GM12878 (cell line): ENCODE measurements around the gene TEPSIN. TPM values are rescaled to one million over a fixed set of nuclear protein-coding genes. Genes with fewer than 3 reads are reported as not detected.

Source experiments
- BHLHE40 ChIP-seq, 2 experiments: fragments of 450-650 bp in 1 of 2; IDR thresholded peaks; 2 replicates each; pipeline ENCODE4 v1.6.1; 2011 to 2017; ENCODE audit warnings: low read depth in 2 of 2, borderline replicate concordance in 1 of 2, improper control_type of control experiment in 1 of 2, low read length in 1 of 2, mild to moderate bottlenecking in 1 of 2
- CREB1 ChIP-seq: IDR thresholded peaks from 2 replicates; pipeline ENCODE4 v1.6.1; 2012; ENCODE audit warnings: low read depth, mild to moderate bottlenecking, inconsistent platforms
- ETV6 ChIP-seq, 2 experiments: fragments of 450-650 bp in 1 of 2; IDR thresholded peaks in 1 of 2; conservative IDR thresholded peaks in 1 of 2; 2 replicates each; pipeline ENCODE4 v1.6.1; 2014; ENCODE audit warnings: antibody characterized with exemption in 1 of 2, borderline replicate concordance in 1 of 2, low read depth in 1 of 2, mild to moderate bottlenecking in 1 of 2, moderate library complexity in 1 of 2
- FOXK2 ChIP-seq: fragments of 450-650 bp; IDR thresholded peaks from 2 replicates; pipeline ENCODE4 v1.6.1; 2017; ENCODE audit warnings: mild to moderate bottlenecking, moderate library complexity
- IKZF1 ChIP-seq: fragments of 450-650 bp; conservative IDR thresholded peaks from 2 replicates; pipeline ENCODE4 v1.6.1; 2017; ENCODE audit warnings: antibody characterized with exemption, mild to moderate bottlenecking
- MEF2B ChIP-seq: fragments of 450-650 bp; IDR thresholded peaks from 2 replicates; pipeline ENCODE4 v1.6.1; 2018; ENCODE audit warnings: mild to moderate bottlenecking, moderate library complexity; ENCODE audit not compliant: partially characterized antibody, poor library complexity, severe bottlenecking
- POLR2A ChIP-seq: IDR thresholded peaks from 2 replicates; pipeline ENCODE4 v1.6.1; 2011; ENCODE audit warnings: low read depth, mild to moderate bottlenecking, low read length
- RELA ChIP-seq: fragments of 450-650 bp; IDR thresholded peaks from 2 replicates; pipeline ENCODE4 v1.8.0; 2014; ENCODE audit warnings: borderline replicate concordance; ENCODE audit not compliant: partially characterized antibody
- SMAD5 ChIP-seq: IDR thresholded peaks from 2 replicates; pipeline ENCODE4 v1.6.1; 2016; ENCODE audit warnings: antibody characterized with exemption, low read depth
- TBL1XR1 ChIP-seq: IDR thresholded peaks from 2 replicates; pipeline ENCODE4 v1.6.1; 2012; ENCODE audit warnings: low read depth, low read length, improper control_type of control experiment
- polyA plus RNA-seq, 11 experiments: library from polyadenylated mRNA; depleted of rRNA in 4 of 11; unstranded in 6 of 11; stranded (reverse) in 5 of 11; fragments of >200 nt; fragmentation: Nextera tagmentation in 4 of 11; fragmentation: Illumina TruSeq in 1 of 11; extraction: Ambion mirVana in 4 of 11; extraction: Trizol in 1 of 11; gene quantifications; 1 replicate in 1 of 11; 2 replicates in 10 of 11; pipeline versions ENCODE4 v1.2.1 to v1.2.3, GENCODE V29; 2011 to 2016; ENCODE audit warnings: inconsistent platforms in 2 of 11, missing spikeins in 2 of 11, low read depth in 1 of 11
- total RNA-seq, 4 experiments: library from RNA; depleted of rRNA in 3 of 4; stranded (reverse); fragments of >200 nt in 3 of 4; fragmentation: Illumina TruSeq in 1 of 4; extraction: Trizol in 1 of 4; gene quantifications; 2 replicates each; pipeline versions ENCODE4 v1.2.1 to v1.2.3, GENCODE V29; 2013 to 2021
- TF ChIP-seq, protein P1 (sequence below): IDR thresholded peaks from 2 replicates; pipeline ENCODE4 v1.6.1; 2012; ENCODE audit warnings: mild to moderate bottlenecking, low read depth, low read length
- TF ChIP-seq, protein P2 (sequence below): IDR thresholded peaks from 2 replicates; pipeline ENCODE4 v1.6.1; 2012; ENCODE audit warnings: low read depth, low read length, improper control_type of control experiment
- TF ChIP-seq, protein P3 (sequence below): fragments of 450-650 bp; formaldehyde crosslinking; IDR thresholded peaks from 2 replicates; pipeline ENCODE4 v1.4.0; 2020; ENCODE audit warnings: mild to moderate bottlenecking, moderate library complexity
- TF ChIP-seq, protein P4 (sequence below): fragments of 450-650 bp; IDR thresholded peaks from 2 replicates; pipeline ENCODE4 v1.6.1; 2014; ENCODE audit warnings: mild to moderate bottlenecking
- TF ChIP-seq, protein P5 (sequence below): fragments of 450-650 bp; IDR thresholded peaks from 2 replicates; pipeline ENCODE4 v1.6.1; 2017; ENCODE audit warnings: mild to moderate bottlenecking
- TF ChIP-seq, protein P6 (sequence below): fragments of 450-650 bp; IDR thresholded peaks from 2 replicates; pipeline ENCODE4 v1.6.1; 2016; ENCODE audit warnings: mild to moderate bottlenecking

TEPSIN gene
- total and polyA plus RNA-seq, 10 of the 15 experiments (the other 5 are each of a cell fraction or from before 2014, with no cell fraction given): 0.87 to 36.7 (median 5.3) TPM

DNA sequence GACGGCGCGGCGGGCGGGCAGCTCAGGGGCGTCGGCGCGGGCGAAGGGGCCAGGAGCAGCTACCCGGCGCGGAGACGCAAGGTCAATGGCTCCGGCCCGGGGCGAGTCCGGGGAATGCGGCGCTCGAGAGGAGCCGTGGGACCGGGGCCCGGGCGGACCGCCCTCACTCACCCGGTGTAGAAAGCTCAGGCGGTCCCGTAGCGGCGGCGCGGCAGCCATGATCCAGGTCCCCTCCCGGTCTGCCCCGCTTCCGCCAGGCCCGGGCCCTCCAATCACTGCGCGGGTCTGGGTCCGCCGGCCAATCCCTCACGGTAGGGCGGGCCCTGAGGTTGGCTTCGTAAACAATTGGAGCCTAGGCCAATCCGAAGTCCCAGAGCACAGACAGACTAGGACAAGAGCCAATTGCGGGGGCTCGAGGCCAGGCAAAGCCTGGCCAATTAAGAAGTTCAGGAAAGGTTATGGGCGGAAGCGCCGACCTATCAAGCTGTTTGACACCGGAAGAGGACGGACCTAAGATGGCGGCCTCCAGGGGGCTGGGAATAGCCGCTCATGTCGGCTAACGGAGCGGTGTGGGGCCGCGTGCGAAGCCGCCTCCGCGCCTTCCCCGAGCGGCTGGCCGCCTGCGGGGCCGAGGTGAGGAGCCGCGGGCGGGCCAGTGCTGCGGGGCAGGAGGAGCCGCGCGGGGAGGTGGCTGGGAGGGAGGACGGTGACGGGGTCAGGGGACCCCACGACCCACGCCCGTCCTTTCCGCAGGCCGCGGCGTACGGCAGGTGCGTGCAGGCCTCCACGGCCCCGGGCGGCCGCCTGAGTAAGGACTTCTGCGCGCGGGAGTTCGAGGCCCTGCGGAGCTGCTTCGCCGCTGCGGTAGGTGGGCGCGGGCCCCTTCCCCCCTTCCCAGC is at the start of gene TEPSIN, which contains the start of gene NDUFAF8 (continued):
- TF ChIP-seq, protein P1, sequence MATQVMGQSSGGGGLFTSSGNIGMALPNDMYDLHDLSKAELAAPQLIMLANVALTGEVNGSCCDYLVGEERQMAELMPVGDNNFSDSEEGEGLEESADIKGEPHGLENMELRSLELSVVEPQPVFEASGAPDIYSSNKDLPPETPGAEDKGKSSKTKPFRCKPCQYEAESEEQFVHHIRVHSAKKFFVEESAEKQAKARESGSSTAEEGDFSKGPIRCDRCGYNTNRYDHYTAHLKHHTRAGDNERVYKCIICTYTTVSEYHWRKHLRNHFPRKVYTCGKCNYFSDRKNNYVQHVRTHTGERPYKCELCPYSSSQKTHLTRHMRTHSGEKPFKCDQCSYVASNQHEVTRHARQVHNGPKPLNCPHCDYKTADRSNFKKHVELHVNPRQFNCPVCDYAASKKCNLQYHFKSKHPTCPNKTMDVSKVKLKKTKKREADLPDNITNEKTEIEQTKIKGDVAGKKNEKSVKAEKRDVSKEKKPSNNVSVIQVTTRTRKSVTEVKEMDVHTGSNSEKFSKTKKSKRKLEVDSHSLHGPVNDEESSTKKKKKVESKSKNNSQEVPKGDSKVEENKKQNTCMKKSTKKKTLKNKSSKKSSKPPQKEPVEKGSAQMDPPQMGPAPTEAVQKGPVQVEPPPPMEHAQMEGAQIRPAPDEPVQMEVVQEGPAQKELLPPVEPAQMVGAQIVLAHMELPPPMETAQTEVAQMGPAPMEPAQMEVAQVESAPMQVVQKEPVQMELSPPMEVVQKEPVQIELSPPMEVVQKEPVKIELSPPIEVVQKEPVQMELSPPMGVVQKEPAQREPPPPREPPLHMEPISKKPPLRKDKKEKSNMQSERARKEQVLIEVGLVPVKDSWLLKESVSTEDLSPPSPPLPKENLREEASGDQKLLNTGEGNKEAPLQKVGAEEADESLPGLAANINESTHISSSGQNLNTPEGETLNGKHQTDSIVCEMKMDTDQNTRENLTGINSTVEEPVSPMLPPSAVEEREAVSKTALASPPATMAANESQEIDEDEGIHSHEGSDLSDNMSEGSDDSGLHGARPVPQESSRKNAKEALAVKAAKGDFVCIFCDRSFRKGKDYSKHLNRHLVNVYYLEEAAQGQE: no peak
- TF ChIP-seq, protein P2, sequence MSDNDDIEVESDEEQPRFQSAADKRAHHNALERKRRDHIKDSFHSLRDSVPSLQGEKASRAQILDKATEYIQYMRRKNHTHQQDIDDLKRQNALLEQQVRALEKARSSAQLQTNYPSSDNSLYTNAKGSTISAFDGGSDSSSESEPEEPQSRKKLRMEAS: peak; percentile 16
- TF ChIP-seq FOXK2 (peak; percentile 84), BHLHE40 (IDR thresholded peaks at IDR 0.05; ENCODE audit: borderline replicate concordance in 1 of 2, low read depth in 2 of 2, low read length in 1 of 2) (peak in 1 of 2 experiments; percentile 66; a peak in 2 of 4 replicates), MEF2B (peak; percentile 90), TBL1XR1 (no peak), RELA (no peak), IKZF1 (peak; percentile 94), CREB1 (peak; percentile 74), POLR2A (peak; percentile 79), ETV6 (conservative IDR thresholded peaks at IDR 0.05 in 1 of 2, IDR thresholded peaks at IDR 0.05 in 1 of 2; ENCODE audit: borderline replicate concordance in 1 of 2, low read depth in 1 of 2) (no peak), SMAD5 (no peak)
- TF ChIP-seq, protein P3, sequence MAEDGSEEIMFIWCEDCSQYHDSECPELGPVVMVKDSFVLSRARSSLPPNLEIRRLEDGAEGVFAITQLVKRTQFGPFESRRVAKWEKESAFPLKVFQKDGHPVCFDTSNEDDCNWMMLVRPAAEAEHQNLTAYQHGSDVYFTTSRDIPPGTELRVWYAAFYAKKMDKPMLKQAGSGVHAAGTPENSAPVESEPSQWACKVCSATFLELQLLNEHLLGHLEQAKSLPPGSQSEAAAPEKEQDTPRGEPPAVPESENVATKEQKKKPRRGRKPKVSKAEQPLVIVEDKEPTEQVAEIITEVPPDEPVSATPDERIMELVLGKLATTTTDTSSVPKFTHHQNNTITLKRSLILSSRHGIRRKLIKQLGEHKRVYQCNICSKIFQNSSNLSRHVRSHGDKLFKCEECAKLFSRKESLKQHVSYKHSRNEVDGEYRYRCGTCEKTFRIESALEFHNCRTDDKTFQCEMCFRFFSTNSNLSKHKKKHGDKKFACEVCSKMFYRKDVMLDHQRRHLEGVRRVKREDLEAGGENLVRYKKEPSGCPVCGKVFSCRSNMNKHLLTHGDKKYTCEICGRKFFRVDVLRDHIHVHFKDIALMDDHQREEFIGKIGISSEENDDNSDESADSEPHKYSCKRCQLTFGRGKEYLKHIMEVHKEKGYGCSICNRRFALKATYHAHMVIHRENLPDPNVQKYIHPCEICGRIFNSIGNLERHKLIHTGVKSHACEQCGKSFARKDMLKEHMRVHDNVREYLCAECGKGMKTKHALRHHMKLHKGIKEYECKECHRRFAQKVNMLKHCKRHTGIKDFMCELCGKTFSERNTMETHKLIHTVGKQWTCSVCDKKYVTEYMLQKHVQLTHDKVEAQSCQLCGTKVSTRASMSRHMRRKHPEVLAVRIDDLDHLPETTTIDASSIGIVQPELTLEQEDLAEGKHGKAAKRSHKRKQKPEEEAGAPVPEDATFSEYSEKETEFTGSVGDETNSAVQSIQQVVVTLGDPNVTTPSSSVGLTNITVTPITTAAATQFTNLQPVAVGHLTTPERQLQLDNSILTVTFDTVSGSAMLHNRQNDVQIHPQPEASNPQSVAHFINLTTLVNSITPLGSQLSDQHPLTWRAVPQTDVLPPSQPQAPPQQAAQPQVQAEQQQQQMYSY (CRISPR knock-in tag): no peak
- TF ChIP-seq, protein P4, sequence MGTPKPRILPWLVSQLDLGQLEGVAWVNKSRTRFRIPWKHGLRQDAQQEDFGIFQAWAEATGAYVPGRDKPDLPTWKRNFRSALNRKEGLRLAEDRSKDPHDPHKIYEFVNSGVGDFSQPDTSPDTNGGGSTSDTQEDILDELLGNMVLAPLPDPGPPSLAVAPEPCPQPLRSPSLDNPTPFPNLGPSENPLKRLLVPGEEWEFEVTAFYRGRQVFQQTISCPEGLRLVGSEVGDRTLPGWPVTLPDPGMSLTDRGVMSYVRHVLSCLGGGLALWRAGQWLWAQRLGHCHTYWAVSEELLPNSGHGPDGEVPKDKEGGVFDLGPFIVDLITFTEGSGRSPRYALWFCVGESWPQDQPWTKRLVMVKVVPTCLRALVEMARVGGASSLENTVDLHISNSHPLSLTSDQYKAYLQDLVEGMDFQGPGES: peak; percentile 100
- TF ChIP-seq, protein P5, sequence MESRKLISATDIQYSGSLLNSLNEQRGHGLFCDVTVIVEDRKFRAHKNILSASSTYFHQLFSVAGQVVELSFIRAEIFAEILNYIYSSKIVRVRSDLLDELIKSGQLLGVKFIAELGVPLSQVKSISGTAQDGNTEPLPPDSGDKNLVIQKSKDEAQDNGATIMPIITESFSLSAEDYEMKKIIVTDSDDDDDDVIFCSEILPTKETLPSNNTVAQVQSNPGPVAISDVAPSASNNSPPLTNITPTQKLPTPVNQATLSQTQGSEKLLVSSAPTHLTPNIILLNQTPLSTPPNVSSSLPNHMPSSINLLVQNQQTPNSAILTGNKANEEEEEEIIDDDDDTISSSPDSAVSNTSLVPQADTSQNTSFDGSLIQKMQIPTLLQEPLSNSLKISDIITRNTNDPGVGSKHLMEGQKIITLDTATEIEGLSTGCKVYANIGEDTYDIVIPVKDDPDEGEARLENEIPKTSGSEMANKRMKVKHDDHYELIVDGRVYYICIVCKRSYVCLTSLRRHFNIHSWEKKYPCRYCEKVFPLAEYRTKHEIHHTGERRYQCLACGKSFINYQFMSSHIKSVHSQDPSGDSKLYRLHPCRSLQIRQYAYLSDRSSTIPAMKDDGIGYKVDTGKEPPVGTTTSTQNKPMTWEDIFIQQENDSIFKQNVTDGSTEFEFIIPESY: no peak
- TF ChIP-seq, protein P6, sequence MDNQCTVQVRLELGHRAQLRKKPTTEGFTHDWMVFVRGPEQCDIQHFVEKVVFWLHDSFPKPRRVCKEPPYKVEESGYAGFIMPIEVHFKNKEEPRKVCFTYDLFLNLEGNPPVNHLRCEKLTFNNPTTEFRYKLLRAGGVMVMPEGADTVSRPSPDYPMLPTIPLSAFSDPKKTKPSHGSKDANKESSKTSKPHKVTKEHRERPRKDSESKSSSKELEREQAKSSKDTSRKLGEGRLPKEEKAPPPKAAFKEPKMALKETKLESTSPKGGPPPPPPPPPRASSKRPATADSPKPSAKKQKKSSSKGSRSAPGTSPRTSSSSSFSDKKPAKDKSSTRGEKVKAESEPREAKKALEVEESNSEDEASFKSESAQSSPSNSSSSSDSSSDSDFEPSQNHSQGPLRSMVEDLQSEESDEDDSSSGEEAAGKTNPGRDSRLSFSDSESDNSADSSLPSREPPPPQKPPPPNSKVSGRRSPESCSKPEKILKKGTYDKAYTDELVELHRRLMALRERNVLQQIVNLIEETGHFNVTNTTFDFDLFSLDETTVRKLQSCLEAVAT: no peak
